GM21825 (cell line): ENCODE data around the gene DESI2.

ENCODE experiments used
- ATAC-seq: cut with Tn5 transposase; IDR thresholded peaks from one replicate; pipeline ENCODE4 v1.9.1; 2021; ENCODE audit warnings: mild to moderate bottlenecking, moderate library complexity; ENCODE audit not compliant: unreplicated experiment

Gene DESI2

GRCh38 chr1:244652623-244653438 is at the start of gene DESI2:
Gene DESI2, plus strand, starts transcription at chr1:244653126. Its CDS starts 188 bp downstream, at chr1:244653314.
- peak; percentile 95 for ATAC-seq

DNA sequence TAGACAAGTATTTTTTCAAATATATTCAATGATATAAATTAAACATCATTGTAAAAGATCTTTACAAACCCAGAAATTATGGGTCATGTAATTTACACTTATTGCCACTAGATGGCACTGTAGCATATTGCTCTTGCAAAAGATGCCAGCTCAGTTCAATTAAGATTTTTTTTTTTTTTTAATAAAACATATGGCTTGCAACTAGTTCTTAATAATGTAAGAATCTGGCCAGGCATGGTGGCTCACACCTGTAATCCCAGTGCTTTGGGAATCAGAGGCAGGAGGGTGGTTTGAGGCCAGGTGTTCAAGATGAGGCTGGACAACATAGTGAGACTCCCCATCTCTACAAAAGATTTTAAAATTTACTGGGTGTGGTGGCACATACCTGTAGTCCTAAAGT is 49.4 kb upstream of the DESI2 start:
- no peak for ATAC-seq

DNA sequence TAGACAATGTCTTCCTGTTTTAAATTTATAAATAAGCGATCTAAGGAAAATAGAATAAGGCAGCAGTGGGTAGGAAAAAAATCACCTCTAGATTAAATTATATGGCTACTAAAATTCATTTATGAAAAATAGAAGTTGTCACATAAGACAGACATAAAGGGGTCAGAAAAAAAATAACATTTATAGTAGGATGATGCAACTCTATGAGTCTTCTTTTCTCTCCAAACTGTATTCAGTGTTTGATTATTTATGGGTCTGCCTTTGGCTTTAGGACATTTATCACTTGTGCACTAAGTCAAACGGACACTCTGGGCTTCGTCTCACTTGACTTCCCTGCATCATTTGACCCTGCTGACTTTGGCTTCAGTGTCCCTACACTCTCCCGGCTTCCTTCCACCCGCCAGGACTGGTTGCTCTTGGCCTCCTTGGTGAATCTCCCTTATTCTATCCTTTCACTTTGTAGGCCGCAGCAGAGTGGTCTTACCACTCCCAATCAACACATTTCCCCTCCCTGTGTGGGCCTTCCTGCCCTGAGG is 47.0 kb upstream of the DESI2 start:
- no peak for ATAC-seq

DNA sequence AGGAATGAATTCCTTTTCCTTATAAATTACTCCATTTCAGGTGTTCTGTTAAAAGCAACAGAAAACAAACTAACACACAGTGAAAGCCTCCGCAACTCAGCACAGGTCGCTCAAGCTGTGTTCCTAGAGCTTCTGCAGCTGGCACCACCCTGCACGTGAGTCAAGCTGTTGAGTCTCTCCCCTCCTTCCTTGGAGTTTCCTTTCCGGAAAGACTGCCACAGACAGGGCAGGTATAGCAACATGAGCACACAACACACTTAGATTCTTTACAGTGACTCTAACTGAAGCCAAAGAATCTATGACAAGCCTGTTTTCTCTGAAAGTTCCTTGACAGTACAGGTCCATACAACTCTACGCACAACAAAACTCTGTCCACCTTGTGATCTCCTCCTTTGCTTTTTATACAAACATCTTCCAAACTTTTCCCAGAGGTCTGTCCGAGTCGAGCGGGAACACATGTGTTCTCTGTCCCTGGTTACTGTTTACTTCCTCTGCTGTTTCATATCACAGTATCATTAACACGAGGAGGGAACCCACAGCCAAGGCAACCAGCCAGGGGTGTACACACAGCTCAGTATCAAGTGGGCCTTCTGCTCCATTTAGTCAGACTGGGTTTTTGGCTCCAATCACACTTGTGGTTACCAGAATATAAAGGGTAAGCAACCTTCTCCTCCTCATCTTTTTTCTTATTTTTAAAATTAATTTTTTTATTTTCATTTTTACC is 38.7 kb upstream of the DESI2 start:
- no peak for ATAC-seq

DNA sequence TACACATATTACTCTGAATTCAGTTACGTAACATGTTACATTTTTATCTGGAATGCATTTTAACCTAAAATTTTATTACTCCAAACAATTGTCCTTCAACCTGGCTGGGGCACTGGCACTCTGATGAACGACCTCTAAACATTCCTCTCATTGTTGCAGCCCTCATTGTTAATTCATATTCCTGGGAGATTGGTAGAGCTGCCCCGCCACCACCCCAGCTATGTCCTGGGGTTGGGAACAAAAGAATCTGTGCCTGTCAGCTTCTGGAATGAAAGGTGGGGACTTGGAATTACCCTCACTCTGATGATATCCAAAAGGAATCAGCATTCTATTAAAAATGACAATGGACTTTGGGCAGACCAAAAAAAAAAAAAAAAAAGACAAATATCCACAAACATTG is 38.0 kb upstream of the DESI2 start:
- ATAC-seq = no peak

DNA sequence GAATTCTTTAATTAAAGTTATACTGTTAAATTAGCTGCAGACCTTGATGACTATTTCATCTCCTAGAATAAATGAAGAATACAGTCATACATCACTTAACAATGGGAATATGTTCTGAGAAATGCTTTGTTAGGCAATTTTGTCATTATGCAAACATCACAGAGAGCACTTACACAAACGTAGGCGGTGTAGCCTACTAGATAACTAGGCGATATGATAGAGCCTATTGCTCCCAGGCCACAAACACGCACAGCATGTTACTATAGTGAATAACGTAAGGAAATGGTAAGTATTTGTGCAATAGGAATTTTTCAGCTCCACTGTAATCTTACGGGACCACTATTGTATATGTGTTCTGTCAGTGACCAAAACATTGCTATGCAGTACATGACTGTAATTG is 37.6 kb upstream of the DESI2 start:
- ATAC-seq = no peak

DNA sequence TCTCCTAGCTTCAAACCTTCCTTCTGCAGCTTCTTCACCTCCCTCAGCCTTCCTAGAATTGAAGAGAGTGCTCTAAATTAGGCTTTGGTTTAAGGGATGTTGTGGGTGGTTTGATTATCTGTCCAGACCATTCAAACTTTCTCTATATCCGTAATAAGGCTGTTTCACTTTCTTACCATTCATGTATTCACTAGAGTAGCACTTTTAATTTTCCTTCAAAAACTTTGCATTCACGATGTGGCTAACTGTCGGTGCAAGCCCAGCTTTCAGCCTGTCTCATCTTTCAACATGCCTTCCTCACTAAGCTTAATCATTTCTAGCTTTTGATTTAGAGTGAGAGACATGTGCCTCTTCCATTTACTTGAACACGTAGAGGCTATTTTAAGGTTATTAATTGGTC is 26.2 kb upstream of the DESI2 start:
- no peak for ATAC-seq

GRCh38 chr1:244628789-244629188 is 24.1 kb upstream of the DESI2 start:
- no peak for ATAC-seq

DNA sequence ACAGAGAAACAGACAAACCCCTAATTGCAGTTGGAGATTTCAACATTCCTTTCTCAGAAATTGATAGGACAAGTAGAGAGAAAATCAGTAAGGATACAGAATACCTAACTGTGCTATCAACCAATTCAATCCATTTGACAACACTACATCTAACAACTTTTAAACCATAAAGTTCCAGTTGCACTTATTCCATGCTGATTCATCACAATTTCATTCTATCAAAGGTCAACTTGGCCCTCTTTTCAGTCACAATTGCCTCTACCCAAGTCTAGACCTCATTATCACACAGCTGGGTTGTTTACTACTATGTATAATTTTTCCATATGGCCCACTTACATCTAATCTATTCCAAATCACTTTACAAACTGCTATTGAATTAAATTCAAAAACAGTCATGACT is 19.8 kb upstream of the DESI2 start:
- ATAC-seq = no peak

DNA sequence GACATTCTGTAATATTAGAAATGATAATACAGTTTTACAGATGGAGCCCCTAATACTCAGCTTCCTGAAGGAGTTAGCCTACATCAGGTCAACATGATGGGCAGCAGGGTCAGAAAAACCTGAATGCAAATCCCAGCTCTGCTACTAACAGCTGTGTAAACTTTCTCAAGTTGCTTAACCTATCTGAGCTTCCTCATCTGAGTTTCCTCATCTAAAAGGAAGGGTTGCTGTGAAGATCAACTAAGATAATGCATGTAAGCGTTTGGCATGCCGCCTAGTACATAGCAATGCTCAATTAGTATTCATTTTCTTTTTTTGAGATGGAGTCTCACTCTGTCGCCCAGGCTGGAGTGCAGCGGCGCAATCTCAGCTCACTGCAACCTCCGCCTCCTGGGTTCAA is 18.4 kb upstream of the DESI2 start:
- no peak for ATAC-seq

DNA sequence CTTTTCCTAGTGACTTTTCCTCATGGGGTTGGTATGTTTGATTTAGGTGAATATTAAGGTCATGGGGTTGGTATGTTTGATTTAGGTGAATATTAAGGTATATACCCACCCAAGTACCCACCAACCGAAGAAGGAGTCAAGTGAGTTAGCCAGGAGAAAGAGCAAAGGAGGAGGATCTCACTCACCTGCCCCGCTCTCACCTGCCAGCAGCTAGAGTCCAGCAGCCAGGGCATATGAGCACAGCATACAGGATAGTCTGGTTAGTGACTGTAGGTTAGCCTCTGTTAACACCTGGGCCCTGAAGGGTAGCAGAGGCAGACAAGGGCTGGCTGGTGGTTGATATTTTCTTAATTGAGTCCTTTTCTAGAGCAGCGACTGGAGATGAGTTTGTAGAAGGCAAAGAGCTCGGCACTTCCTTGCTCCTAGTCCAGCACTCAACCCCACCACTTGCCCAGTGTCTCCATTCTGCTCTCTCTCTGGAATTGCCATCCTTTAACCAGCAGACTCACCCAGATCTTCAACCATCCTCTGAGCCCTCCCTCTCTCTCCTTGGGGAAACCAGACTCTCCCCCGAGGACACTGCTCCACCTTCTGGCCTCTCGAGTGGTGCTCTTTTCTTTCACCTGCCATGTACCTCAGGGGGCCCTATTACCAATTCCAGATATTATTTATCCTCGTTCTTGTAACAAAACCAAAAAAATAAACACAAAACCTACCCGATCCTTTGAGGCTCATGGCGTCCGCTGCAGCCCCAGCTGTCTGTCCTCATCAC is 16.3 kb upstream of the DESI2 start:
- ATAC-seq = no peak

DNA sequence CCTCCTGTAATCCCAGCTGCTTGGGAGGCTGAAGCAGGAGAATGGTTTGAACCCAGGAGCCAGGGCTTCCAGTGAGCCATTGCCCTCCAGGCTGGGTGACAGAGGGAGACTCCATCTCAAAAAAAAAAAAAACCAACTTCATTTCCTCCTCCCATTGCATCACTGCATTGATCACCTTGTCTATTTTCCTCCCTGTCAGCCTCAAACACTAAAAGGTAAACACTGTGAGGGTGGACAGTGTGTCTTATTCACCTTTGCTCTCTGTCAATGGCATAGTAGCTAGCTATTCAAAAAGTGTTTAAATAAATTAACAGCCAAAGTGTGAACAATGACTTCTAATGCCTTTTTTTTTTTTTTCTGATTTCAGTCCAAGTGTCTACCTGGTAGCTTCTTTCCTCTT is 13.4 kb upstream of the DESI2 start:
- no peak for ATAC-seq

GRCh38 chr1:244640917-244641316 is 12.0 kb upstream of the DESI2 start:
- no peak for ATAC-seq

DNA sequence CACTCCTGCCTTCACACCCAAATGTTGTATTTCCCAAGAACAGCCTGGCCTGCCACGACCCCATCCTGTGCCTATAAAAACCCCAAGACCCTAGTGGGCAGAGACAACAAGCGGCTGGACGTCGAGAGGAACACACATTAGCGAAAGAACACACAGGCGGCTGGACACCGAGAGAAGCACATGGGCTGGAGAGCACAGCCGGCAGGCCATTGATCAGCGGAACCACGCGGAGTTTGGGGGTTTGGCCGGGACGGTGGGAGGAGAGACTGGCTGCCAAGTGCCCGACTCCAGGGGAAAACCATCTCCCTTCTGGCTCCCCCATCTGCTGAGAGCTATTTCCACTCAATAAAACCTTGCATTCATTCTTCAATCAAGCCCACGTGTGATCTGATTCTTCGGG is 10.4 kb upstream of the DESI2 start:
- ATAC-seq = no peak

DNA sequence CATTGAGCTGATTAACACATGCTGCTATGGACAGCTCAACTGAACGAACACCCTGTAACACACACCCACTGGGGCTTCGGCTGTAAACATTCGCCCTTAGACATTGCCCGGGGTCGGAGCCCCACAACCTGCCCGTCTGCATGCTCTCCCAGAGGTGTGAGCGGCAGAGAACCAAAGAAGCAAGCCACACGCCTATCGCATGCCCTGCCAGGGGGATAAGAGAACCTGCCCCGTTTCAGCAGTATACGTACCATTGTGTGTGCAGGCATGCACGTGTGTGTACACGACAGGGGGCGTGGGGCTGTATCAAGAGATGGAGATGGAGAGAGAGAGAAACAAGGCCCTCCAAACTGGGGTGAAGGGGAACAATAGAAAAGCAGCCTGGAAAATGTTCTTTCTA is 9.9 kb upstream of the DESI2 start:
- no peak for ATAC-seq

- ATAC-seq = no peak
Observed at GRCh38 chr1:244645414-244645813, 7.5 kb upstream of the DESI2 start.

GRCh38 chr1:244645890-244646289 is 7.0 kb upstream of the DESI2 start:
- no peak for ATAC-seq

DNA sequence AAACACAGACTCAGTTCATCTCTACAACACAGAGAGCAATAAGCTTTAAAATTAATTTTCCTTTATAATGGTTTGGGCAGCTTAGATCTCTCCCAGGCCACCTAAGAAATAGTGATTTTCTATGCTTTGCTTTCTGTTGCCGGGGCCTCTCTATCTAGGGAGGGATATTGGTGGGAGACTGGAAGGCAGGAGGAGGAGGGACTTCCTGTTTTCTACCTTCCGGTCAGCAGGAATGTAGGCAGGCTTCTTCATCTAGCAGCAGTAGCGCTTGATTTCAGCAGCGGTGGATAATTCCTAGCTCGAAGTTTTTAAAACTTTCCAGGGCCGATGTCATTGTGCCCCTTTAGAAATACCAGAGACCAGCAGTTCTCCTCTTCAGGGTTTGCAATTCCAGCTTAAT is 5.1 kb upstream of the DESI2 start:
- no peak for ATAC-seq

DNA sequence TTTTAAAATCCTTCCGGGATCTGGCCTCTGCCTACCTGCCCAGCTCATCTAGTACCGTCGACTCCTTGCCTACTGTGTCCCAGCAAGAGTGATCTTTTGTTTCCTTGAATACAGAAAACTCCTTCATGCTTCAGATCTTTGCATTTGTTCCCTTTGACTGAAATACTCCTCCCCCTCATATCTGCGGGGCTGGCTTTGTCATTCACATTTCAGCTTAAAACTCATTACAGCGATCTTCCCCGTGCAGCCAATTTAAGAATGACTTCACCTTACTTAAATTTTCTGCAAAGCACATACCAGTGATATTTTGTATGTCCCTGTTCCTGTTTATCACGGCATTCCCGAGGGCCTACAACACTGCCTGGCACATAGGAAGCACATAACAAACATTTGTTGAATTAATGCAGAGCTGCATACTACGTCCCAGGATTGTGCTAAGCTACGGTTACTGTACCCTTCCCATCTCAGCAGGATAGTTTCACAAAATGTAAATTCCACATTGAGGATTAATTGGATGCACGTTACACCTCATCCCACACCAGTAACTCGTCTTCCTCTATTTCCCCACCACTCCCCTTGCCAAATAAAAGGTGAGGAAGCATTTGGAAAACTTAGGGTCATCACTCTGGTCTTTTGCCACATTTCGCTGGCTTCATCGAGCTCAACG is 837 bp upstream of the DESI2 start:
- ATAC-seq = no peak

DNA sequence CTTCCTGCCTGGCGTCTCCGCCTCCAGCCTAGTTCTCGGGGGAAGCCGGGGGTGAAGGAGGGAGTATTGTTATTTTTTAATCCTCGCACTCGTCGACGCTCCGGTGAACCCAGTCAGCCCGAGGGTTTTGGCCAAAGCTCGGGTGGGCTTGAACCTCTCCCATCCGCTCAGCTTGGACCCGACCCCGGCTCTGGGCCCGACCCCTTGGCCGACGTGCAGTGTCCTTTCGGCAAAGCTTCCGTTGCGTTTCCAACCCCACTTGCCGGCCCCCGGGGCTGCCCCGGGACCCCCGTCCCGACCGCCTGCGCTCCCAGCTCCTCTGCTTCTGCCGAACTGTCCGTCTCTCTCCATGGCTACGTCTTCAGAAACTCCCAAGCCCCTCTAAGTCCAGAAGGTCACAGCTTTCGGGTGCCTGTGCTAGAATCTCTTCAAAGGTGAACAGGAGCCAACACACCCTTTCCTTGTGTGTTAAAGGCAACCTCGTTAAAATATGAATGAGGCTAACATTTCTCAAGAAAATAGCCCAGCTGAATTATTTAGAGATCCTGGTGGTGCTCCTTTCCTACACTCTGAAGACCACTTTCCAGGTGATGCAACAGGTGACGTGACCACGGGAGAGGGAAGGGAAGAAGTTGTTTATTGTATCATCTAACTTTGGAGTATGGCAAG is 647 bp downstream of the DESI2 start:
- ATAC-seq = no peak
